Mammary epithelial cell (primary cell): ENCODE data around the gene UNC5A.

Source experiments
- CTCF ChIP-seq, 2 donors: IDR thresholded peaks in 1 of 2; conservative IDR thresholded peaks in 1 of 2; 2 replicates each; pipeline ENCODE4 v1.5.1; 2011 to 2012; ENCODE audit warnings: inconsistent platforms in 2 of 2, low read length in 2 of 2, mild to moderate bottlenecking in 2 of 2, control low read depth in 1 of 2, low read depth in 1 of 2; ENCODE audit not compliant: insufficient read depth in 1 of 2; ENCODE audit errors: extremely low read depth in 1 of 2
- EZH2 ChIP-seq: IDR thresholded peaks from 2 replicates; pipeline ENCODE4 v1.6.1; 2012; ENCODE audit warnings: low read length, inconsistent platforms, borderline replicate concordance

- TF ChIP-seq CTCF (conservative IDR thresholded peaks at IDR 0.05 in 1 of 2, IDR thresholded peaks at IDR 0.05 in 1 of 2; ENCODE audit: extremely low read depth in 1 of 2, insufficient read depth in 1 of 2, low read depth in 1 of 2, low read length in 2 of 2) (no peak), EZH2 (no peak)
These were observed 26.7 kb downstream of the UNC5A start for GRCh38 chr5:176836811-176837706.
